SK-N-SH (cell line): ENCODE results near the gene ZNF516. TPM values are rescaled to one million over a fixed set of nuclear protein-coding genes. Genes with fewer than 3 reads are reported as not detected.

Source experiments
- CTCF ChIA-PET: fragments of 300-600, 350-600 bp; formaldehyde crosslinking; extraction: SDS; loops from one replicate; lab custom pipeline; 2021; lab: Yijun Ruan, JAX
- POLR2A ChIA-PET: fragments of 350-600 bp; sonication (Branson Sonifier 250); formaldehyde crosslinking; extraction: SDS; loops from one replicate; lab custom pipeline; 2020; ENCODE audit warnings: antibody characterized with exemption, inconsistent platforms; lab: Yijun Ruan, JAX
- DNase-seq: peaks from one replicate; pipeline ENCODE4 v3.0.0; 2012
- H2AFZ ChIP-seq: fragments of 200-600 bp; sonication (generic); 2 replicates; pipeline ENCODE4 v1.8.1; 2016; ENCODE audit warnings: antibody characterized with exemption, mild to moderate bottlenecking, low read depth
- H3F3A ChIP-seq: fragments of 200-600 bp; sonication (generic); replicated peaks from 2 replicates; pipeline ENCODE3; 2016; ENCODE audit warnings: antibody characterized with exemption, mild to moderate bottlenecking; ENCODE audit not compliant: insufficient read depth
- H3K27ac ChIP-seq, 2 experiments: fragments of 200-500 bp in 1 of 2; fragments of 200-600 bp in 1 of 2; sonication (Bioruptor generic) in 1 of 2; sonication (generic), shearing (Covaris generic) in 1 of 2; 2 replicates each; pipeline versions ENCODE4 v1.5.1 to v1.6.1; 2014 to 2016; ENCODE audit warnings: low read depth in 2 of 2, inconsistent platforms in 1 of 2, low read length in 1 of 2, mild to moderate bottlenecking in 1 of 2, mixed read lengths in 1 of 2
- H3K27me3 ChIP-seq: fragments of 200-600 bp; sonication (generic), shearing (Covaris generic); 2 replicates; pipeline ENCODE4 v1.6.1; 2016; ENCODE audit warnings: mixed run types; ENCODE audit not compliant: insufficient read depth
- H3K36me3 ChIP-seq, 2 experiments: fragments of 200-500 bp in 1 of 2; fragments of 200-600 bp in 1 of 2; sonication (Bioruptor generic) in 1 of 2; sonication (generic) in 1 of 2; replicated peaks in 1 of 2; 2 replicates each; pipeline versions ENCODE3 to v1.5.1; 2014 to 2016; ENCODE audit warnings: low read length in 1 of 2, mild to moderate bottlenecking in 1 of 2; ENCODE audit not compliant: insufficient read depth in 2 of 2, control insufficient read depth in 1 of 2
- H3K4me1 ChIP-seq, 2 experiments: fragments of 200-500 bp in 1 of 2; fragments of 200-600 bp in 1 of 2; sonication (Bioruptor generic) in 1 of 2; sonication (generic), shearing (Covaris generic) in 1 of 2; 2 replicates each; pipeline versions ENCODE4 v1.5.1 to v1.6.1; 2014 to 2016; ENCODE audit warnings: low read depth in 1 of 2, low read length in 1 of 2, mixed run types in 1 of 2; ENCODE audit not compliant: insufficient read depth in 2 of 2, control insufficient read depth in 1 of 2
- H3K4me2 ChIP-seq: fragments of 200-600 bp; sonication (generic), shearing (Covaris generic); 2 replicates; pipeline ENCODE4 v1.6.1; 2017; ENCODE audit warnings: mixed run types
- H3K4me3 ChIP-seq, 2 experiments: fragments of 200-500 bp in 1 of 2; fragments of 200-600 bp in 1 of 2; sonication (Bioruptor generic) in 1 of 2; sonication (generic), shearing (Covaris generic) in 1 of 2; 2 replicates each; pipeline versions ENCODE4 v1.5.1 to v1.8.1; 2014 to 2016; ENCODE audit warnings: low read depth in 2 of 2, inconsistent platforms in 1 of 2, low read length in 1 of 2, mild to moderate bottlenecking in 1 of 2, mixed read lengths in 1 of 2, moderate library complexity in 1 of 2
- H3K79me2 ChIP-seq: fragments of 200-600 bp; sonication (generic); 2 replicates; pipeline ENCODE4 v1.8.1; 2017; ENCODE audit warnings: mild to moderate bottlenecking; ENCODE audit not compliant: insufficient read depth
- H3K9ac ChIP-seq: fragments of 200-600 bp; sonication (generic); 2 replicates; pipeline ENCODE4 v1.6.1; 2017; ENCODE audit warnings: mixed run types
- H3K9me2 ChIP-seq: fragments of 200-600 bp; sonication (generic); 2 replicates; pipeline ENCODE4 v1.6.1; 2017; ENCODE audit warnings: mixed run types
- H3K9me3 ChIP-seq: fragments of 200-600 bp; sonication (generic); 2 replicates; pipeline ENCODE4 v1.6.1; 2017; ENCODE audit warnings: mixed run types, mild to moderate bottlenecking, moderate library complexity
- H4K20me1 ChIP-seq: fragments of 200-600 bp; sonication (generic); 2 replicates; pipeline ENCODE4 v1.6.1; 2017; ENCODE audit warnings: mild to moderate bottlenecking, mixed run types; ENCODE audit not compliant: insufficient read depth
- ELF1 ChIP-seq: IDR thresholded peaks from 2 replicates; pipeline ENCODE4 v1.4.0; 2012
- EZH2phosphoT487 ChIP-seq: fragments of 200-600 bp; sonication (generic); IDR thresholded peaks from 2 replicates; pipeline ENCODE4 v1.6.1; 2017; ENCODE audit warnings: low read depth, mixed run types, mild to moderate bottlenecking, antibody characterized with exemption, moderate library complexity, borderline replicate concordance
- FOXJ3 ChIP-seq: sonication (generic); formaldehyde crosslinking; IDR thresholded peaks from 2 replicates; pipeline ENCODE4 v1.5.1; 2020; ENCODE audit warnings: mild to moderate bottlenecking, missing genetic modification reagents
- JUND ChIP-seq: IDR thresholded peaks from 2 replicates; pipeline ENCODE4 v1.4.0; 2012
- MEF2A ChIP-seq: IDR thresholded peaks from 2 replicates; pipeline ENCODE4 v1.4.0; 2012; ENCODE audit warnings: low read depth, borderline replicate concordance
- POLR2AphosphoS5 ChIP-seq: IDR thresholded peaks from 2 replicates; pipeline ENCODE4 v1.6.1; 2012; ENCODE audit warnings: low read depth, low read length
- SIN3A ChIP-seq: IDR thresholded peaks from 2 replicates; pipeline ENCODE4 v1.6.1; 2012; ENCODE audit warnings: low read depth, mild to moderate bottlenecking, low read length, moderate library complexity, borderline replicate concordance
- TAF1 ChIP-seq: IDR thresholded peaks from 2 replicates; pipeline ENCODE4 v1.6.1; 2012; ENCODE audit warnings: low read depth, mild to moderate bottlenecking, low read length, moderate library complexity, borderline replicate concordance
- TEAD4 ChIP-seq: IDR thresholded peaks from 2 replicates; pipeline ENCODE4 v1.4.0; 2012; ENCODE audit warnings: mild to moderate bottlenecking, borderline replicate concordance; ENCODE audit not compliant: insufficient read depth
- WGBS: methylation state at CpG from one replicate; pipeline ENCODE4 v1.1.6; 2017; ENCODE audit warnings: low lambda C conversion rate; 5-methylcytosine and 5-hydroxymethylcytosine counted together
- polyA plus RNA-seq, 3 experiments: library from polyadenylated mRNA; depleted of rRNA; stranded (reverse); fragments of >200 nt; gene quantifications; 2 replicates each; pipeline ENCODE4 v1.2.3, GENCODE V29; 2012
- TF ChIP-seq, protein P1 (sequence below): fragments of 150-350 bp; IDR thresholded peaks from 2 replicates; pipeline ENCODE4 v1.6.1; 2017; ENCODE audit warnings: antibody characterized with exemption, low read length, low read depth, borderline replicate concordance
- TF ChIP-seq, protein P2 (sequence below): fragments of 200-600 bp; sonication (generic); IDR thresholded peaks from 2 replicates; pipeline ENCODE4 v1.6.1; 2017; ENCODE audit warnings: antibody characterized with exemption, mild to moderate bottlenecking, moderate library complexity
- TF ChIP-seq, protein P3 (sequence below): IDR thresholded peaks from 2 replicates; pipeline ENCODE4 v1.4.0; 2012; ENCODE audit warnings: low read depth, borderline replicate concordance
- TF ChIP-seq, protein P4 (sequence below): IDR thresholded peaks from 2 replicates; pipeline ENCODE4 v1.6.1; 2012; ENCODE audit warnings: mild to moderate bottlenecking, low read depth, low read length, moderate library complexity
- TF ChIP-seq, protein P5 (sequence below): IDR thresholded peaks from 2 replicates; pipeline ENCODE4; 2012

The ZNF516 gene
- polyA plus RNA-seq, 1 of the 3 experiments (the other 2 are of a cell fraction) = 4.4 TPM

DNA sequence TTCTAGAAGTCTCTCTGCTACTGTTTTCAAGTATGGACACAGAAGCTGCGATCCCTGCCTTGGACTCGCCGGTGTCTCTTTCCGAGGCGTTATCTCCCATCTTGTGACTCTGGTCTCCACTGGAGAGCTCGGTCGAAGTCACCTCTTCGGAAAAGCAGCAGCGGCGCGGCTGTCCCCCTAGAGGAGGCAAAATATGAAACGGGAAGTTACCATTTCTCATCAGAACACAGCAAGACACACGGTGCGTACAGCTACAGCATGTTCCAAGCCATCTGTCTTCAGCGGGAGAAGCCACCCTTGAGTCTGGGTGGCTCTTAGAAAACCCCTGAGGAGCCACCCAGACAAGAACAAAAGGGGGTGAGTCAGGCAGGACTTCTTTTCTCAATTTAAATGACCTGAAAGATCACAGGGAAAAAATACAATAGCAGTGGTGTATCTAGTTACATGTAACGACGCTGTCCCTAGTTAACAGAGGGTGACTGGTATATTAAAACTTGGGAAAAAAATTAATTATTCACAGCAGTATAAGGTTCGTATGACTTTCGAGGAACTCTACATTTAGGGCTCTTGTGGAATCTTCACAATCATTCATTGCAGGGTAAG, 114.8 kb downstream of the ZNF516 start:
- CTCF ChIA-PET = no interaction called here
- Histone ChIP-seq H3K4me2 (no peak overlapping the region), H3K9me2 (no peaks in the 10 kb centered on the region), H3K36me3 (peaks cover 0 to 2% of the 10 kb centered on the region in 2 experiments), H3K79me2 (no peaks in the 10 kb centered on the region), H3K4me3 (no peak overlapping the region; a peak in 1 of 4 replicates), H3K27ac (no peak overlapping the region), H3F3A (no peaks in the 10 kb centered on the region), H2AFZ (no peak overlapping the region), H3K27me3 (no peaks in the 10 kb centered on the region), H3K4me1 (no peaks in the 10 kb centered on the region), H4K20me1 (no peaks in the 10 kb centered on the region), H3K9me3 (no peaks in the 10 kb centered on the region), H3K9ac (no peak overlapping the region)
- POLR2A ChIA-PET = no interaction called here
- WGBS = 76% methylated on average over 19 of the region's 19 CpGs
- no peak for DNase-seq
- no peak for TF ChIP-seq EZH2phosphoT487
- TF ChIP-seq, protein P1, sequence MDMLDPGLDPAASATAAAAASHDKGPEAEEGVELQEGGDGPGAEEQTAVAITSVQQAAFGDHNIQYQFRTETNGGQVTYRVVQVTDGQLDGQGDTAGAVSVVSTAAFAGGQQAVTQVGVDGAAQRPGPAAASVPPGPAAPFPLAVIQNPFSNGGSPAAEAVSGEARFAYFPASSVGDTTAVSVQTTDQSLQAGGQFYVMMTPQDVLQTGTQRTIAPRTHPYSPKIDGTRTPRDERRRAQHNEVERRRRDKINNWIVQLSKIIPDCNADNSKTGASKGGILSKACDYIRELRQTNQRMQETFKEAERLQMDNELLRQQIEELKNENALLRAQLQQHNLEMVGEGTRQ = no peak
- TF ChIP-seq ELF1 = no peak
- TF ChIP-seq, protein P2, sequence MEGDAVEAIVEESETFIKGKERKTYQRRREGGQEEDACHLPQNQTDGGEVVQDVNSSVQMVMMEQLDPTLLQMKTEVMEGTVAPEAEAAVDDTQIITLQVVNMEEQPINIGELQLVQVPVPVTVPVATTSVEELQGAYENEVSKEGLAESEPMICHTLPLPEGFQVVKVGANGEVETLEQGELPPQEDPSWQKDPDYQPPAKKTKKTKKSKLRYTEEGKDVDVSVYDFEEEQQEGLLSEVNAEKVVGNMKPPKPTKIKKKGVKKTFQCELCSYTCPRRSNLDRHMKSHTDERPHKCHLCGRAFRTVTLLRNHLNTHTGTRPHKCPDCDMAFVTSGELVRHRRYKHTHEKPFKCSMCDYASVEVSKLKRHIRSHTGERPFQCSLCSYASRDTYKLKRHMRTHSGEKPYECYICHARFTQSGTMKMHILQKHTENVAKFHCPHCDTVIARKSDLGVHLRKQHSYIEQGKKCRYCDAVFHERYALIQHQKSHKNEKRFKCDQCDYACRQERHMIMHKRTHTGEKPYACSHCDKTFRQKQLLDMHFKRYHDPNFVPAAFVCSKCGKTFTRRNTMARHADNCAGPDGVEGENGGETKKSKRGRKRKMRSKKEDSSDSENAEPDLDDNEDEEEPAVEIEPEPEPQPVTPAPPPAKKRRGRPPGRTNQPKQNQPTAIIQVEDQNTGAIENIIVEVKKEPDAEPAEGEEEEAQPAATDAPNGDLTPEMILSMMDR = no peak
- TF ChIP-seq MEF2A = no peak
- no peak for TF ChIP-seq JUND
- TF ChIP-seq FOXJ3 = no peak
- no peak for TF ChIP-seq TAF1
- TF ChIP-seq SIN3A = no peak
- TF ChIP-seq, protein P3, sequence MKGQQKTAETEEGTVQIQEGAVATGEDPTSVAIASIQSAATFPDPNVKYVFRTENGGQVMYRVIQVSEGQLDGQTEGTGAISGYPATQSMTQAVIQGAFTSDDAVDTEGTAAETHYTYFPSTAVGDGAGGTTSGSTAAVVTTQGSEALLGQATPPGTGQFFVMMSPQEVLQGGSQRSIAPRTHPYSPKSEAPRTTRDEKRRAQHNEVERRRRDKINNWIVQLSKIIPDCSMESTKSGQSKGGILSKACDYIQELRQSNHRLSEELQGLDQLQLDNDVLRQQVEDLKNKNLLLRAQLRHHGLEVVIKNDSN = no peak

DNA sequence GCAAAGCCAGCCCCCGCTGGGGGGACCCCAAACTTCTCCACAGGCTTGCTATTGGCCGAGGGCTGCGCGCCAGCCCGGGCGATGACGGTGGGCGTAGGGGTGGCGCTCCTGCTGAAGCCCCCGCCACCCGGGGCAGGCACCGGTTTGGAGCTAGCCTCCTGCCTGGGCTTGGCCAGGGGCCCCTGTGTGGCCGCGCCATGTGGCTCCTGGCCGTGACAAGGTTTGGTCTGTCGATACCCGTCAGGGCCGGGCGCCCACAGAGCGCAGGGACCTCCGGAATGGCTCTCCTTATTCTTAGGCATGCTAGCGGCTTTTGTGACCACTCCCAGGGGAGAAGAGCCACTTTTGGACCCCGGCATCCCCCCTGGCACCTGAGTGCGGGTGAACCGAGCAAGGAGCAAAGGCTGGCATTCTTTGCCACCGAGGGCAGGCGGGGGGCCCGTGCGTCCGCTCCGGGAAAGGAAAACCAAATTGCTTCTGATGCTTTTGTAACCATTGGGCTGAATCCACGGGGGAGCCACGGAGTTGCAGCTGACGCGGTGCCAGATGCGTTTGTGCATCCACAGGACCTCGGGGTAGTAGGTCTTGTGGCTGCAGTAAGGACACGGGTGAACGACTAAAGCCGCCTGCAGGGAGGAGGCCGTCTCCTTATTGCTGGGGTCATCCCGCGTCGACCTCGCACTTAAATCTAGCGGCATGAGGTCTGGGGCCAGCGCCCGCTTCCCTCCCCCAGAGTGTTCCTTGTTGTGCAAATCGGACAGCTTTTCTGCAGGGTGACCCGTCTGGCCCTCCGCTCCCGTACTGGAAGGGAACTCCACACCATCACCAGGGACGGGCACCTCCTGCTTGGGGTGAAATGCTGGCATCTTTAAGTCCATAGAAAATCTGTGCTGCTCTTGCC, 115.6 kb downstream of the ZNF516 start:
- no peaks in the 10 kb centered on the region for H3K9me3 ChIP-seq
- H3K4me2 ChIP-seq = no peak overlapping the region
- TF ChIP-seq POLR2AphosphoS5 = no peak
- TF ChIP-seq JUND = no peak
- TF ChIP-seq, protein P4, sequence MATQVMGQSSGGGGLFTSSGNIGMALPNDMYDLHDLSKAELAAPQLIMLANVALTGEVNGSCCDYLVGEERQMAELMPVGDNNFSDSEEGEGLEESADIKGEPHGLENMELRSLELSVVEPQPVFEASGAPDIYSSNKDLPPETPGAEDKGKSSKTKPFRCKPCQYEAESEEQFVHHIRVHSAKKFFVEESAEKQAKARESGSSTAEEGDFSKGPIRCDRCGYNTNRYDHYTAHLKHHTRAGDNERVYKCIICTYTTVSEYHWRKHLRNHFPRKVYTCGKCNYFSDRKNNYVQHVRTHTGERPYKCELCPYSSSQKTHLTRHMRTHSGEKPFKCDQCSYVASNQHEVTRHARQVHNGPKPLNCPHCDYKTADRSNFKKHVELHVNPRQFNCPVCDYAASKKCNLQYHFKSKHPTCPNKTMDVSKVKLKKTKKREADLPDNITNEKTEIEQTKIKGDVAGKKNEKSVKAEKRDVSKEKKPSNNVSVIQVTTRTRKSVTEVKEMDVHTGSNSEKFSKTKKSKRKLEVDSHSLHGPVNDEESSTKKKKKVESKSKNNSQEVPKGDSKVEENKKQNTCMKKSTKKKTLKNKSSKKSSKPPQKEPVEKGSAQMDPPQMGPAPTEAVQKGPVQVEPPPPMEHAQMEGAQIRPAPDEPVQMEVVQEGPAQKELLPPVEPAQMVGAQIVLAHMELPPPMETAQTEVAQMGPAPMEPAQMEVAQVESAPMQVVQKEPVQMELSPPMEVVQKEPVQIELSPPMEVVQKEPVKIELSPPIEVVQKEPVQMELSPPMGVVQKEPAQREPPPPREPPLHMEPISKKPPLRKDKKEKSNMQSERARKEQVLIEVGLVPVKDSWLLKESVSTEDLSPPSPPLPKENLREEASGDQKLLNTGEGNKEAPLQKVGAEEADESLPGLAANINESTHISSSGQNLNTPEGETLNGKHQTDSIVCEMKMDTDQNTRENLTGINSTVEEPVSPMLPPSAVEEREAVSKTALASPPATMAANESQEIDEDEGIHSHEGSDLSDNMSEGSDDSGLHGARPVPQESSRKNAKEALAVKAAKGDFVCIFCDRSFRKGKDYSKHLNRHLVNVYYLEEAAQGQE = no peak
- no peak for TF ChIP-seq TEAD4
- TF ChIP-seq, protein P5, sequence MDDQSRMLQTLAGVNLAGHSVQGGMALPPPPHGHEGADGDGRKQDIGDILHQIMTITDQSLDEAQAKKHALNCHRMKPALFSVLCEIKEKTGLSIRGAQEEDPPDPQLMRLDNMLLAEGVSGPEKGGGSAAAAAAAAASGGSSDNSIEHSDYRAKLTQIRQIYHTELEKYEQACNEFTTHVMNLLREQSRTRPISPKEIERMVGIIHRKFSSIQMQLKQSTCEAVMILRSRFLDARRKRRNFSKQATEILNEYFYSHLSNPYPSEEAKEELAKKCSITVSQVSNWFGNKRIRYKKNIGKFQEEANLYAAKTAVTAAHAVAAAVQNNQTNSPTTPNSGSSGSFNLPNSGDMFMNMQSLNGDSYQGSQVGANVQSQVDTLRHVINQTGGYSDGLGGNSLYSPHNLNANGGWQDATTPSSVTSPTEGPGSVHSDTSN = no peak
- no peak overlapping the region for H3K9ac ChIP-seq
- no peak for DNase-seq
- H3K9me2 ChIP-seq = no peaks in the 10 kb centered on the region
- no peaks in the 10 kb centered on the region for H3K27me3 ChIP-seq
- H3K27ac ChIP-seq = no peak overlapping the region
- 80% methylated on average over 31 of the region's 53 CpGs for WGBS
- no peak overlapping the region for H3K4me3 ChIP-seq
- POLR2A ChIA-PET = no interaction called here
- no peaks in the 10 kb centered on the region for H3F3A ChIP-seq
- H3K79me2 ChIP-seq = no peaks in the 10 kb centered on the region
- CTCF ChIA-PET = no interaction called here
- H2AFZ ChIP-seq = no peak overlapping the region
- no peaks in the 10 kb centered on the region for H4K20me1 ChIP-seq
- H3K4me1 ChIP-seq = no peaks in the 10 kb centered on the region
- H3K36me3 ChIP-seq = peaks cover 0 to 2% of the 10 kb centered on the region in 2 experiments
